ENCODE measurements around the gene TNS1.
"Not testable (repeated sequence)": the region's sequence is repeated elsewhere in the genome, so short reads cannot be mapped to it uniquely, and the experiment has no call there.

The TNS1 gene

DNA sequence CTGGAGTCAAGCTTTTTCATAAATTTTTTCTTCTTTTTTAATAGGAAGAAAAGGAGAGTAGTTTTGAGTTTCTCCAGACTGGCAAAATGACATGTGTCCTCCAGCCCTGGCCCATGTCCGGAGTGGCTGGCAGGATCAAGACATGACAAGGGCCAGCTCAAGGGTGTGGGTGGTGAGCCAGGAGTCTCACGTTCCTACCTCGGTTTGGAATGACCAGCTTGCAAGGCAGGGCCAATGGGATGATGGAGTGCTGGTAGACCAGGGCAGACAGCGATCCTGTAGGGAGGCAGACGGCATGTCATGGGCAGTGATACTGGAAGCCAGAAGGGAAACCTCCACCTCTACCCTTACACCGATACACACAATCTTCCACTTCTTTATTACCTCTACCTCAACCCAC, 190.6 kb downstream of the TNS1 start:
- DNase-seq (ENCODE audit: low spot score): no peak

DNA sequence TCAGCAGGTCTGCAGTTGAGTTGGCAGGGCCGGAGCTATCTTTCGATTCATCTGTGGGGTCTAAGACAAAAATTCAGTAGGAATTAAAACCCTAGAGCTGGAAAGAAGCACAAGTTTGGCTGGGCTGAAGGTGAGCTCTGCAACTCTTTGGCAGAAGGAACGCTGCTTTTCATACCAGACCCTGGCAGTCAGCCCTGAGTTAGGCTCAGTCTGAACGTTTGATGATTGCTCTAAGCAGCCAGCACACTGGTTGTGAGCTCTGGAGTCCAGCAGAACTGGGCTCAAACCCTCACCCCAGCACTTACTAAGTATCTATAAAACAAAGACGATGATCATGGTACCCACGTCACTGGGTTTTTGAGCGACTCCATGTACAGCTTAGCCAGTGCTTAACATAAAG, 192.5 kb downstream of the TNS1 start:
- DNase-seq (ENCODE audit: low spot score): no peak

DNA sequence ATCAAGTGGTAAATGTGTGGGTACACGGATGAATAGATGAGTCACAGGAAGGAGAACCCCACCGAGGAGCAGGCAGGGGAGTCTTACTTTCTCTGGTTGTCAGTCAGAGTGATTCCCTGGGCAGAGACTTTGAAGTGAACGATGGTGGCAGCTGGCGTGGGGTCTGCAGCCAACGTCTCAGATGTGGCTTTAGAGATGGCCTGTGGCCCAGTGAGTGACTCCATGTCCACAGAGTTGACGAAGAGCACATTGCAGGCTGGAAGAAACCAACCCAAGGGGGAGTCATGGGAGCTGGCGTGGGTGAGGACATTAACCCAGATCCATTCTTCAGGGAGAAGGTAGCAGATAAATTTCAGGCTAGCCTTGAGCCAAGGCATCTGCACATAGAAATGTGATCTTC, 193.1 kb downstream of the TNS1 start:
- DNase-seq (ENCODE audit: low spot score): no peak

DNA sequence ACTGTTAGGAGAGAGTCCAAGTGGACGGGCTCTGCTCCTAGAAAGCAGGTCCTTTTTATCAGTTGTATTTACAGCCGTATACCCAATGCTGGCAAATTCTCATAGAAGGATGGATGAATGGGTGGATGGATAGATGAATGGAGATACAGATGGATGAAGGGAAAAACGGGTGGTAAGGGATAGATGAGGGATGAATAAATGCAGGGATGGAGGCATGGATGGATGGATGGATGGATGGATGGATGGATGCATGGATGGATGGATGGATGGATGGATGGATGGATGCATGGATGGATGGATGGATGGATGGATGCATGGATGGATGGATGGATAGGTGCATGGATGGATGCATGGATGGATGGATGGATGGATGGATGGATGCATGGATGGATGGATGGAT, 193.8 kb downstream of the TNS1 start:
- DNase-seq (ENCODE audit: low spot score): not testable (repeated sequence)

DNA sequence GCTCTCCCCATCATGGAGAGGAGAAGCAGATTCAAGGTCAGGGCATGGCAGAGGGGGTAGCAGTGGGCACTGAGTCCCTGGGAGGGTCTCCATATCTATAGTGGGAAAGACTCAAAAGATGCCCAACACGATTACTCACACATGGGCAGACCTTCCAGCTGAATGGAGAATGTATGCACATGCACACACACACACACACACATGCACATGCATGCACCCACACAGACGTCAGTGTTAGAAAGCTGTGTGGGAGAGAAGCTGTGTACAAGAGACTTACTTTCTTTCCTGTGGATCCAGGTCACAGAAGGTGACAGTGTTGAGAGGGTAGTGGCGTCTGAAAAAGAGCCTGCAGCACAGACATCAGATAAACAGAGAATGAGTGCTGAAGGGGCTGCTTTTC, 194.5 kb downstream of the TNS1 start:
- no peak for DNase-seq (ENCODE audit: low spot score)

DNA sequence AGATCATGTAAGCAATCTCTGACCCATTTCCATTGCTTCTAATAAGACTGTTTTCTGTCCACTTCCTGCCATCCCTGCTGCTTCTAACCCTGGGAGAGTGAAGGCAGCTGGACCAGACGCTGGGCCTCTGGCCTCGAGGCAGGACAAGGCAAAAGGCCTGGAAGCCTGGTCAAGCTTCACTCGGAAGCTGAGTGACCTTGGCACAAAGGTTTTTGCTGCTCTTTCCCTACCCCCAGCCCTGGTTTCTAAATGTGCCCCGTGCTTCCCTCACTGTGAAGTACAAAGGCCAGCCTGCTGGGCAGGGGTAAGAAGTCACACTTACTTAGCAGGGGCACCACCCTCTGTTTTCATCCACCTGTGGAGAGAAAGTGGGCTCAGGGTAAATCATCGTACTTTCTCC, 195.0 kb downstream of the TNS1 start:
- no peak for DNase-seq (ENCODE audit: low spot score)

DNA sequence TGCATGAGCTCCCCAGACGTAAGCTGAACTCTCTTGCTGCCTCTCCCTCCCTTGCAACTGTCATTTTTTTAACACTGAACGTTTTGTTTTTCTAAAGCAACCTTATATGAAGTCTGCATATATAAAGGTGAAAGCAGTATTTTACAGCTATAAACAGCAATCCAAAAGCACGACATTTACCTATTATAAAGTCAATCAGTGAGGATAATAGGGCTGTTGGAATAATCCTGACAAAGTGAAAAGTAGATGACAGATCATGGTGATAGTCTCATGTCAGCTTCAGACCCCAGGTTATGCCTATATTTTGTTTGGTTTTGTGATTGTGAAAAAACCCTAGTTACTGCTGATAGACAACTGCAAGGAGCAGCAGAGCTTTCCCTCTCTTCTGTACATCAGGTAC, 195.8 kb downstream of the TNS1 start:
- no peak for DNase-seq (ENCODE audit: low spot score)

DNA sequence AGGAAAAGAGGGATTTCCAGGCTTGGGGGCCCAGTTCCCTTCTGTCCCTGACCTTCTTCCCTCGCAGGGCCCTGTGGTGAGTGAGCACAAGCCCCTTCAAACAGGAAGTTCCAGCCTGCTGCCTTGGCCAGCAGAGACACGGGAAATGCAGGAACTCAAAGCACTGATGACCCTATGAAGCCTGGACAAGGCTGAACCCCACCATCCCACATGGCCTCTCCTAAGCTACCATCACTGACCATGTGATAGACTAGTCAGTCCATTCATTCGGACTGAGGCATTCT, 196.4 kb downstream of the TNS1 start:
- DNase-seq (ENCODE audit: low spot score): no peak

DNA sequence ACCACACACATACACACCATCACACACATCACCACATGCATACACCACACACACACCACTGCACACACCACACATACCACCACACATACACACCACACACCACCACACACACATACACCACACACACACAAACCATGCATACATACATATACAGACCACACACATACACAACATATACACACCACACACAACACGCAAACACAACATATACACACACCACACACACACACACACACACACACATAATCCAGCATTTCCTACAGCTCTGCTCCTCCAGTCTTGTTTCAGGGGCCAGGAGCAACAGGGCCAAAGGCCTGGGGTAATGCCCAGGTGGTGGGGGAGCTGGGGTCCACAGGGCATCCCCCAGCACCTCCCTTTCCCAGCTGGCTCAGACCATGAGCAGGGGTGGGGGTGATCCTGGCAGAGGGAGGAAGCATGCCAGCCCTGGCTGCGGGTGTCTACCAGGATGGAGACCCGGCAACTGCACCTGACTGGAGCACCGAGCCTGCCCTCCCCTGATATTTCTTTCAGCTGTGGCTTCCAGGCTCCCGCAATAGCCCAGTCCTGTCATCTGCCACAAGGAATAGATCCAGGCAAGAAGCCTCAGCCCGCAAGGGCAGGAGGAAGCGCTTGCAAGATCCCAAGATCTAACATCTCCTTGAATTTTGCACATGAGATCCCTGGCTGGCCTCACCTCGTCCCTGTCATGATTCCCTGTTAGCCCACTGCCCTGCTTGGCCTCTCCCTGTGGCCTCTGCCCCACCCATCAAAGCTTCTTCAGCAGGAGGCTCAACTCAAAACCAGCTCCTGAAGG, 196.9 kb downstream of the TNS1 start:
- no peak for DNase-seq (ENCODE audit: low spot score)

DNA sequence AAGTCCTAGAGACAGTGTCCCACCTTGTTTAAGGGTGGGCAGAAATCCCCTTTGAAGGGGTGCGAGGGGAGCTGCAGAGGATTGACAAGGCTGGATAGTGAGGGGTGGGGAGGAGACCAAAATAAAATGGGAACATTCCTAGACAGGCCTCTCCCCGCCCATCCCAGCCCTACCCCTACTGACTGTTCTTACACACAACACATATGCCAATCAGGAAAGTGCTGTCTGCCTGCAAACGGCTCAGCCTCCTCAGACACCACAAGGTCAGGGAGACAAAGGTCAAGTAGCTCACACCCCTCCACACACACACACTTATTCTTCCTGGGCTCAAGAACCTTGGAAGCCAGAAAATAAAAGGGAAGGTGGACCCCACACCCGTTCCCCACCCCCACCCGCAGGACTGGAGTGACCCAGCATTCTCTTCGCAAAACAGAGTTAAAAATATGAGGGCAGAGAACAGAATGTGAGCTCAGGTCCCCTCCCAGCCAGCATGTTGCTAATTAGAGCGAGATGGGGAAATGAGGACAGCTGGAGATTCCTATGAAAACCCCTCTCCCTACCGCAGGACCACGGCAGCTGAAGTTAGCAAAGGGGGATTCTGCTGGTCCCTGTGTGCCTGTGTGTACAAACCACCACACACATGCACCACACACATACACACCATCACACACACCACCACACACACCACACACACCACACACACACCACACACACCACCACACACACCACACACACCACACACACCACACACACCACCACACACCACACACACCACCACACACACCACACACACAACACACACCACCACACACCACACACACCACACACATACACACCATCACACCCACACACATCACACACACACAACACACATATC, 197.8 kb downstream of the TNS1 start:
- DNase-seq (ENCODE audit: low spot score): no peak

DNA sequence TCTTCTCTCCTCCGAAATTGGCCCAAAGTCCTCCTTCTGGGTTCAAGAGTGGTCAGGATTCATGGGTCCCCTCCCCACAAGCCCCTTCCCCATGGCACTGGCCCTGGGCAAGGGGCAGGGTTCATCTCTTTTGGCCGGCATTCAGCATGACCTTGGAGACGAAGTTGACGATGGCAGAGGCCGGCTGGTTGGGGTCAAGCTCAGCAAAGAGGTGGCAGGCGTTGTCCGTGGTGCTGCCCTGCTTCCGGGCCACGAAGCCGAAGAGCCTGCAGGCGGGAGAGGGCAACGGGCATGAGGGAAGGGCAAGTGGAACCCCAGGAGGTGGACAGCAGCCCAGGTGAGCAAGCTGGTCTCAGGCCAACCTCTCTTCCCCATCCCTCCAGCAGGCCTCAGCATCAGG, 198.5 kb downstream of the TNS1 start:
- DNase-seq (ENCODE audit: low spot score): no peak

DNA sequence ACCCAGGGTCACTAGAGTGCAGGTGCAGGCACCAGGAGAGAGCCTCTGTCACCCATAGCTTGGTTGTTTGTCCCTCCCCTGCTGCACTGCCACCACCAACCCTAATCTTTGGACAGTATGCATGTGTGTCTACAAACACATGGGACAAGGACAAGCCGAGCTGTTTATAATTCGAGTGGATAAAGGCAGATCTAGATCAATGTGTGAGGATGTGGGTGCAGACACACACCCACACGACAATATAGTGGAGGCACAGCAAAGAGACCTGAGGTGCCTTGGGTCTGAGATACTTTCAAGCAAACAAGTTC, 199.2 kb downstream of the TNS1 start:
- no peak for DNase-seq (ENCODE audit: low spot score)

DNA sequence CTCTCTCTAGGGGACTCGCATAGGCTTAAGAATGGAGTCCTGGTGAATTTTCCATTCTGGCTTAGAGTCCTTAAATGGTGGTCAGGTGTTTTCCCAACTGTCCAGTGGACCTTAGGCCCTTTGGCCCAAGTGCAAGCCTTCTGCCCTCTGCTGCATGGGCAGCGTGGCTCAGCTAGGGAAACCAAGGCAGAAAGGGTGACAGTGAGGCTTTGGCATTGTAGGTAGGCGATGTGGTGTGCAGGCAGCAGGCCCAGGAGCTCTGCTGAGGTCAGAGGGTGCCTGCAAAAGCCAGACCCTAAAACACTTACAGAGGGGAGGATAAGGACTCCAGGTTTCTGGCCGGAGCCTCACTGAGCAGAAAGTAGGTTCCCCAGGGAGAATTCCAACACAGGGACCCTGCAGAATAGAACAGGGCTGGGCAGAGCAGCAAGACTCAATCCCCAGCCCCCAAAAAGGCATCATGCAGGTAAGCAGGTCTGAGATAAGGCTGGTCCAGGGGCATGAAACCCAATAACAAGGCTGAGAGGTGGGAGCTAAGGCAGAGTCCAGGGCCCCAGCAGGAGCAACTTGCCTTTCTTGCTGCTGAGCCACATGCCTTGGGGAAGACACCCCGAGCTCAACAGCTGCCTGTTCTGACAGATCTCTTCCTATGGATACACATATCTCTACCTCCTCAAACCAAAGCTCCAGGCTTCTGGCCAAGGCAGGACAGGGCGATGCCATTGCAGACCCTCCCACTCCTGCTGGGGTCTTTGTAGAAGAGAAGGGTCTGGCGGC, 199.7 kb downstream of the TNS1 start:
- DNase-seq (ENCODE audit: low spot score): no peak

DNA sequence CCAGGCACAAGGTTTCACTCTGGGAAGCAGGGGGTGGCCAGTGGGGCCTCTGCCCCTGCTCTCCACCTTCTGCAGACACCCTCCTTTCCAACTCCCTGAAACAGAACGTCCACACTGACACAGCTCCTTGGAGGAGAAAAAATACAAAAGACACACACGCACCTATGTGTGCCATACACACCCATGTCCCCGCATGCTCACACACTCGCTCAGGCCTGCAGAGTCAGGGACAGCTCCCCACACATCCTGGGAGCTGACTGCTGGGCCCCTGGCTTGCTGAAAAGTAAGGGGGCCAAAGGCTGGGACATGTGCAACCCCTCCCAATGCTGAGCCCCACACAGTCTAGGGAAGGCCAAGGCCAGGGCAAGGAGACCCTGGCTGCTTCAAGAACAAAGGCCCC, 200.5 kb downstream of the TNS1 start:
- DNase-seq (ENCODE audit: low spot score): no peak

DNA sequence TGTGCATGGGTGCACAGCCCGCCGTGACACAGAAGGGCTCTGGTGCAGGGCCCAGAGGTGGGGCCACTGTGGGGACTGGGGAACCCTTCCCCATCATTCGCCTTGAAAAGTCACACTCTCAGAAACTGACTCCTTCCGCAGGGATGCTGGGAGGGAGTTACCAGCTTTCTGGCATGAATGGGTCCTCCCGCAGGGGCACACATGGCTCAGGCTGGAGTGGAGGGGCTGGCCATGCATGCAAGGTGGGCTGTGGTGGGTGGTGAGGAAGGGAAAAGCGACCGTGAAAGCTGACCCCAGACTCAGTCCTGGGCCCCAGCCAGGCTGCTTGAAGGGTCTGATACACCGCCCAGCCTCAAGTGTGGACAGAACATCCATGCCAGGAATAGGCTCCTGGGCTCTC, 201.1 kb downstream of the TNS1 start:
- no peak for DNase-seq (ENCODE audit: low spot score)

DNA sequence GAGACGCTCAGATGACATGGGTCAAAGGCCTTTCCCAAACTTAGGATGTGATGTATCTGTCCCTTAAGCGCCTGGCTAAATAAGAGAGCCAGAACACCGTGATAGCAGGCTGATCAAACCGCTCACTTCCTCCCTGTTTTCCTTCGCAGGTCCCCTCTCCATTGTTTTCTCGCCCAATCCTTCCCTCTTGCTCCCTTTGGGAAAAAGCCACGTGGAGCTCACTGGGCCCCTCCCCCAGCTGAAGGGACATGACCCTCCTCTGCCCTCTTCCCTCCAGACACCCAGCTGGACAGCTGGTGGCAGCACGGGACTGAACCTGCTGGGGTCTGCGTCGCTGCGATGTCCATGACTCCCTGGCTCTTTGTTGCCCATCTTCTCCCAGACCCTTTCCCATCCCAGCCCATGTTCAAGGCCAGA, 201.7 kb downstream of the TNS1 start:
- DNase-seq (ENCODE audit: low spot score): no peak

DNA sequence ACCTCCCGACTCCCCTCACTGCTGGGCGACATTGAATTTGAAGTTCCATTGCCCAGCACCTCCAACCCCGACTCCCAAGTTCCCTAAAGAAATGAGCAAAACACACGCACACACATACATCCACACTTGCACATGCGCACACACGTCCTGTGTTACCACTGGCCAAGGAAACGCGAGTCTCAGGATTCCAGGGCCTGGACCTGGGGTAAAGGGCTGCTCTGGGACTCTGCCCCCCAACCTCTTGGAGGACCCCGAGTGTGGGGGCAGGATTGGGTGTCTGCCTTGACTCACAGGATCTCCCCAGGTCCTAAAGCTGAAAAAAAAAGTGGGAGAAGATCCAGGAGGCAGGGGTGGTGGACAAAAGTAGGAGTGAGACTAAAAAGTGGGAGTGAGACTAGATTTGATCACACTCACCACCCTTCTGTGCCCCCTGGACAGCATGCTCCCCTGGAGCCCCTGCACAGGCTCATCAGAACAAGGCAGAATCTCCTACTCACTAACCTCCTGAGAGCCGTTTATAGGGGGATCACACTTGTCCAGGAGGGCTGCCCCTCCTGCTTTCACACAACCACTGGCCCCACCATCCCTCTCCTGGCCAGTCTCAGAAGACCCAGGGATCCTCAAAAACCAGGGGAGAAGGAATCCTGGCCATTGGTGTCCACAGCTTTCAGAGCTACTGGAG, 202.2 kb downstream of the TNS1 start:
- no peak for DNase-seq (ENCODE audit: low spot score)

DNA sequence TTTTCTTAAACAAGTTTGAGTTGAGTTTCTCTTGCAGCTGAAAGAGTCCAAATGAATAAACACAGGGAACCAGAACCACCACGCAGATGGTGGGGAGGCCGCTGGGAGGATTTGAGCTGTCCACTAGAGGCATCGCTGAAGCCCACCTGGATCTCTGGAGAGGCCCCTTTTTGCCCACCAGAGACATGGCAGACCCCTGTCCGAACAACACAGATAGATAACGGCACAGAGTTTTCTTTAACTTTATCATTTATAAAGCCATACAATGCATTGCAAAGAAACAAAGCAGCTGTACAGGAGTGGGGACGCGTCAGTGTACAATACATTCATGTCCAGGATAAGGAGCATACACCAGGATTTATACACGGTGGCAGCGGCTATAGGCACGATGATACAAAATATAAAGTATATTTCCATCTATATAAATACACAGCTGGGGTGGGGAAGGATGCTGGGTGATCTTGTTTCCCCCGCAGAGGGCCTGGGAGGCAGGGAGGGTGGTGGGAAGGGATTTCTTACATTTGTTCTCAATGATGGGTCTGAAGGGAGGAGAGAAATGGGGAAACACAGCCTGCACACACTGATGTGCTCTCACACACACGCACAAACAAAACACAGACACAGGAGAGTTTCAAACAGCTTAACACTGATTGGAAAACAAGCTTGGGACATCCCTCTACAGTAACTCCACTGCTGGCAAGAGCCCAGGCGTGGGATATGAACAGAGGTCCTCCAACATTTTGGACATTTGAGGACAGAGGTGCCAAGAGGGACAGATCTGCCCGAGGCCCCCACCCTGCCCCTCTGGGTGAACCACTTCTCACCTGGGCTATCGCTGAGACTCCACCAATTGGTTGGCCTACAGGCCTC, 203.0 kb downstream of the TNS1 start:
- no peak for DNase-seq (ENCODE audit: low spot score)

DNA sequence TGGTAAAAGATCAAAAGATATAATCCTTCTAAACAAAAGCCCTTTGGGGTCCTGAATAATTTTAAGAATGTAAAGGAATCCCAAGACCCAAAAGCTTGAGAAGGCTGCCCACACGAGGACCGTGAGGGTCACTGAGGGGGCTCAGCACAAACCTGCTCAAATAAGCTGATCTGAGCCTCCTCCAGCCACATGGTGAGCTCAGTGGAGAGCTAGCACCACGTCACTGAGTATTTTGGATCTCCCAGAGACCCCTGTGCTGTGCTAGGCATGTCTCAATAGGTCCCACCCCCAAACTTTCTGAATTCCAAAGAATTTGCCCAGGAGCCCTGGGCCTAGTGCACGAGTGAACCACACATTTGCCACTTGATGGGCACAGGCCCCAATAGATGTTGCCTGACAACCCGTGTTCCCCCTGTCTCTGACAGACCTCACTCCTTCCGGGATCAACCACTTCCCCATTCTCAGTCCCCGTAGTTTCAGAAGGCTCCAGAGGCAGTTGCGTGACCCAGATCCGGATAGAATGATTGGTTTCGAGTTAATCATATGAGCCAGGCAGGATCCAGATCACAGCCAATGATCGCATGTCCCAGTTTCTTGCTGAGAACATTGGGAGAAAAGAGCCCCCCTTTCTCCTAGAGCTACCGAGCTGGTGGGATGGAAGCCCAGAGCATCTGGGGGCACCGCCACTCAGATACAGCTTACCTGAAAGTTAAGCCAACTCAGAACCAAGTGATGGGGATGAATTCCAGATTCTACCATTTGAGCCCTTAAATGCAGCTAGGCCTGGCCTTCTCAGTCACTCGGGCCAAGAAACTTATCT, 203.8 kb downstream of the TNS1 start:
- DNase-seq (ENCODE audit: low spot score): no peak

DNA sequence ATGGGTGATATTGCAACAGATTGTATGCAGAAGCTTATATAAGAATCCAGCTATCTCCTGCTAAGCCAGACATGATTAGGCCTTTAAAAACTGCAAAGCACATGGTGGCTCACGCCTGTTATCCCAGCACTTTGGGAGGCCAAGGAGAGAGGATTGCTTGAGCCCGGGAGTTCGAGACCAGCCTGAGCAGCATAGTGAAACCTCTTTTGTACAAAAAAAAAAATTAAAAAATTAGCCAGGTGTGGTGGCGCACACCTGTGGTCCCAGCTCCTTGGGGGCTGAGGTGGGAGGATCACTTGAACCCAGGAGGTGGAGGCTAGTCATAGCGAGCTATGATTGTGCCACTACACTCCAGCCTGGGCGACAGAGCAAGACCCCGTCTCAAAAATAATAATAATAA, 204.6 kb downstream of the TNS1 start:
- no peak for DNase-seq (ENCODE audit: low spot score)

DNA sequence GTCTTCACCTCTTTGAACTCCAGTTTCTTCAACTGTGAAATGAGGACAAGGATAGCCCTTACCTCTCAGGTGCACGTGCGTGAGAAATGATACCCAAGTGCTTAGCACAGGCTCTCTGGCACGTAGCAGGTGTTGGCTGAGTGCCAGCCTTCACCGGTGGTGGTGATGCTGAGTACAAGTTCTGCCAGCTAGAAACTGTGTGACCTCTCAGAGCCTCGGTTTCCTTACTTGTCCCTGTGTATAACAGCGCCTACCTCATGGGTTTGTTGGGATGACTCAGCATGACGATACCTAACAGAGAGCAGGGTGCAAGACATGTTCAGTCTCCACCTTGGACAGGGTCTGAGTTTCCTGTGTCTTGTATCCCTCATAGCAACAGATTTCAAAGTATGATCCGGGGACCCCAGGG, 205.1 kb downstream of the TNS1 start:
- DNase-seq (ENCODE audit: low spot score): no peak

Data from activated CD4-positive, alpha-beta T cell treated with anti-CD3 and anti-CD28 coated beads, Interleukin-2, Interleukin-4, amounts not matched to agents 100 ng/mL and 50 ng/mL, durations not matched to agents 16 hours and 8 hours (primary cell).